HG02678 (cell line): Measurements from ENCODE around the gene SPATC1L.
"Not testable (repeated sequence)": the region's sequence is repeated elsewhere in the genome, so short reads cannot be mapped to it uniquely, and the experiment has no call there.

Experiments
- ATAC-seq: cut with Tn5 transposase; IDR thresholded peaks from one replicate; pipeline ENCODE4 v1.9.1; 2021; ENCODE audit warnings: mild to moderate bottlenecking, moderate library complexity; ENCODE audit not compliant: unreplicated experiment

The SPATC1L gene

DNA sequence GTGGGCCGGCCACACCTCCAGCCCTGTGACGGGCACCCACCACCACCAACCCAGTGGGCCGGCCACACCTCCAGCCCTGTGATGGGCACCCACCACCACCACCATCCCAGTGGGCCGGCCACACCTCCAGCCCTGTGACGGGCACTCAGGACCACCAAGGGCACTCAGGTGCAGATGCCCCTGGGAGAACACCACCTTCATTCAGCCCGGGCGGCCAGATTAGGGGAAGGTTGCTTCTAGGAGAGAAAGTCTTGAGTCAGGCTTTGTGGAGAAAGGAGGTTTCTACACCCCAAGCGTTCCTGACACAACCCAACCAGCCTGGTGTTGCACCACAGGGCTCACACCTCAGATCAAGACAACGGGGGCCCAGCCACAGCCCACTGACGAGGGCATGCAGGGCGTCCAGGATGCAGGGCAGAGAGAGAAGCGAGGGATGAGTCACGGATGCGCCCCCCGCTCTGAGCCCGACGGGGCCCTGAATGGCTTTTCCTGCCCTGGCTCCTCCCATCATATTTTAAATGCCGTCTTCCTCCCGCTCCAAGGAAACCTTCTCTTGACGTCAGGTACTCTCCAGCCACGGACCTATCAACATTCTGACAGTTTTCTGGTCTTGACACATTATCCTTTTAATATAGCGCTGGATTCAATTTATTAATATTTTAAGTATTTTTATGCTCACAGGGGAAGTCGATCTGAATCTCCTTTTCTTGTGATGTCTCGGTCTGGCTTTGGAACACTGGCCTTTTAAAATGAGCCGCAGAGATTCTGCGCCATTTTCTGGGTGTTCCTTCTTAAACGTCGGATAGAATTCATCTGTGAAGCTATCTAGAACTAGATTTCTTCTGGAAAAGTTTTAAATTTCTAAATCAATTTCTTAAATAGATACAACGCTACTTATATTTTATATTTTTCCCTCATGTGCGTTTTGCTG, 631 bp upstream of the SPATC1L start:
- ATAC-seq = peak; percentile 65

DNA sequence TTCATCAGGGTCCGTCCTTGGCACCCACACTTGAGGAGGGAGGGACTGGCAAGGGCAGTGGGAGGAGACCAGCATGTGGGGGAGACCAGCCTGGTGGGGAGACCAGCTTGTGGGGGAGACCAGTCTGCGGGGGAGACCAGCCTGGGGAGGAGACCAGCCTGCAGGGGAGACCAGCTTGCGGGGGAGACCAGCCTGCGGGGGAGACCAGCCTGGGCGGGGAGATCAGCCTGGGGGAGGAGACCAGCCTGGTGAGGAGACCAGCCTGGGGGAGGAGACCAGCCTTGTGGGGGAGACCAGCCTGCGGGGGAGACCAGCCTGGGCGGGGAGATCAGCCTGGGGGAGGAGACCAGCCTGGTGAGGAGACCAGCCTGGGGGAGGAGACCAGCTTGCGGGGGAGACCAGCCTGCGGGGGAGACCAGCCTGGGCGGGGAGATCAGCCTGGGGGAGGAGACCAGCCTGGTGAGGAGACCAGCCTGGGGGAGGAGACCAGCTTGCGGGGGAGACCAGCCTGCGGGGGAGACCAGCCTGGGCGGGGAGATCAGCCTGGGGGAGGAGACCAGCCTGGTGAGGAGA, 836 bp downstream of the SPATC1L start:
- ATAC-seq = not testable (repeated sequence)

DNA sequence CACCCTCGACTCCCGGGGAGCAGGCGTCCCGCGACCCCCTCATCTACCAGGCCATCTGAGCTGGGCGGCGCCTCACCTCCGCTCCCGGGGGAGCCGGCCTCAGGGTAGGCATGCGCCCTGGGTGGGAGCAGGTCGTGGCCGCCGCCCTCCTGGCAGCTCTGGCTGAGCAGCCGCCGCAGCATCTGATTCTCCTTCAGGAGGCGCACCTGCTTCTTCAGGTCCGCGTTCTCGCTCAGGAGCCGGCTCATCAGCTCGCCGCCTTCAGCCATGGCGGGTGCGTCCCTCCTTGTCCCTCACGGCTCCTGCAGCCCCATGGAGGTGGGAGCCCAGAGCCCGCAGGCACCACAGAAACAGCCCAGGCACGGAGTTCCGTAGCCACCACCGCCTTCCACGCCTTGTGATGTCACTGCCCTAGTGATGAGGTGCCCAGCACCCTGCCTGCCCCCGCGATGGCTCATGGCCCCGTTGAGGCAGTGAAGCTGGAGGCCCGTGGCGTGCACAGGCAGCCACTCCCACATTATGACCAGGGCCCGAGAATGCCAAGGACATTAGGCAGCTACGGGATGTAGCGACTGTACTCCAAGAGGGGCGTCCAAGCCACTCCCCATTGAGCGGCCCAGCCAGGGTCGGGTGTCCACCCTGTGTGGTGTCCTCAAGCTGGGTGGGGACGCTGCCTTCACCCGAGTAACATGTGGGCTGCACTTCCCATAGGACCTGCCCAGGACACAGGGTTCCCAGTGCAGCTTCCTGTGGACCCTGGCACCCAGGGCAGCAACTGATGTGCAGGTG, 1.5 kb downstream of the SPATC1L start:
- ATAC-seq = no peak

DNA sequence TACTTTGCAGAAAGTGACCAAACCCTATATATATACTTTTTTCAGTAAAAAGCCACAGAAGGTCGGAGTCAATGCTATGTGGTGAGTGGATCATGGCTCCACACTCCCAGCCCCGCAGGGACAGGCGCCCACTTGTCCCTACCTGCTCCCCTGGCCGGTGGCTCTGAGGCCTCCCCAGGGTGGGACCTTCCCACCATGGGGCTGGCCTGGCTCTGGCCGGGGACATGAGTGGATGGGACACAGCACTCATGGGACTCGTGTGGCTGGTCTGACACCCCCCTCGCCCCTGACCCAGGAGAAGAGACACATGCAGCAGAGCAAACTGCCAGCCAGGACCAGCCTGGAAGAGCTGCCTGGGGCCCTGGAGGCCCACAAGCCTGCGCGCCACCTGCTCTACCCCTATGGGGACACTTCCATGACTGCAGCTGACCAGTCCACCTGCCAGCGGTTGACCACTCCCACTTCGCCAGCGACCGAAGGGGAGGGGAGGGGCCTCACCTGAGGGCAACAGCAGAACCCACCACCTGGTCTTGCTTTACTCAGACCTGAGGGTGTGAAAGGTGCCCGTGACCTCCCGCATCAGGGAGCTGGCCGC, 2.2 kb downstream of the SPATC1L start:
- ATAC-seq = no peak

DNA sequence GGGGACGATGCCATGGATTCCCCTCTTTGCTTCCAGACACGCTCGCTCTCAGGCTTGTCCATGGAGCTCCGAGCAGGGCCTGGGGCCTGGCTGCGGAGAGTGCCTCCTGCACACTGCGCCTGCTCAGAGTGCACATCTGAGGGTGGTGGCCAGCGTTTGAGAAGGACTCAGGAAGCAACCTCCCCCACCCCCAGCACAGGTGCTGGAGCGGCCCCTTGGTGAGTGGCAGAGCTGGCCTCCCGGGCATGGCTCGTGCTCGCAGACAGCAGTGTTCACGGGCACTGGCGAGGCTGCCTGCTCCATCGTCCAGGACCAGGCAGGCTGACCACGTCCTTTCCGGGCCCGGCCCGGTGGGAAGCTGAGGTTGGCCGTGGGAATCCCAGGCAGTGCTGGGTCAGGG, 2.8 kb downstream of the SPATC1L start:
- no peak for ATAC-seq

DNA sequence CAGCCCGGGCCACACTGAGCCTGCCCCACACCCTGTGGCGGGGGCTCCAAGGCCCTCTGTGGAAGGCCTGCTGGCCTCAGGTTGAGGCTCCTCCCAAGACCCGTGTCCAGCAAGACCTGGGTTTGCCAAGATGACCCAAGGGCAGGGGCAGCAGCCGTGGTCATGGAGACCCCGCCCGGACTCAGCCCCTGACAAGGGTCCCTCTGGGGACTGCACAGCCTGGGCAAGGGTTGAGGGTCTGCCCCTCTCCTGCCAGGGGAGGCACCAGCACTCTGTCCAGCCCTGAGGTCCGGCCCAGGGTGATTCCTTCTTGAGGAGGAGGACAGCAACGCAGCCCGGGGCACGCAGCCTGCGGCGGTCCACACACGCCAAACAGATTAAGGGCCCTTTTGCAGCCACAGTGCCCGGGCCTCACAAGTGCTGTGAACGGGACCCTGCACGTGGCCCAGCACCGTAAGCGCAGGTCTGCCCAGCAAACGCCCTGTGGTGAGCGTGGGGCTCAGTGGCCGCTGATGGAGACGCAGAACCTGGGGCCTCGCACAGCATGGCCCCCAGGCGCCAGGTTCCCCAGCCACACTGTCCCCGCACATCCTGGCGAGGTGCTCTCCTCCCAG, 3.4 kb downstream of the SPATC1L start:
- no peak for ATAC-seq

DNA sequence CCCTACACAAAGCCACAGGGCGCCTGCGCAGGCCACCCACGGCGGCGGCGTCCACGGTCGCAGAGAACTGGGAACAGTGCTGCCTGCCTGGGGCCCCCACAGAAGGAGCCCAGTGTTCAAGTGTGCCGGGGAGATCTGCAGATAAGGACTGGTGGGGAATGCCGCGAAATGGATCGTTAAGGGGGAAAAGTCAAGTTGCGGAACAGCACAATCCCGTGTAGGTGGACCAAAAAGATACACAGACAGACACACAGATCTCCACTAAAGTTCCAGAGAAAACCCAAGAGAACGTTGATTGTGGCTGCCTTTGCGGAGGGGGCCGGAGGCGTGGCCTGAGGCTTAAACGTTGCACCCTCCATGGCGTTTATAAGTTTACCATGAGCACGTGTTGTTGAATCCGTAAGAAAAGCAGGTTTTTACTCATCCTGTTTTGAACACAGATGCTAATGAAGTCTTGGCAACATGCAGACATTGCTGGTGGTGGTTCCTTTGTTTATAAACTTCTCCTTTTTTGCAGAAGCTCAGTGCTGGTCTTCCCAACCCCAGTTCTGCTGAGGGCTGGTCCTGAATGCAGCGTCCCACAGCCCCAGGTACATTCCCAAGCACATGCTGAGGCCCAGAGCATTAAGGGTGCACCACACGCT, 4.1 kb downstream of the SPATC1L start:
- ATAC-seq = no peak

DNA sequence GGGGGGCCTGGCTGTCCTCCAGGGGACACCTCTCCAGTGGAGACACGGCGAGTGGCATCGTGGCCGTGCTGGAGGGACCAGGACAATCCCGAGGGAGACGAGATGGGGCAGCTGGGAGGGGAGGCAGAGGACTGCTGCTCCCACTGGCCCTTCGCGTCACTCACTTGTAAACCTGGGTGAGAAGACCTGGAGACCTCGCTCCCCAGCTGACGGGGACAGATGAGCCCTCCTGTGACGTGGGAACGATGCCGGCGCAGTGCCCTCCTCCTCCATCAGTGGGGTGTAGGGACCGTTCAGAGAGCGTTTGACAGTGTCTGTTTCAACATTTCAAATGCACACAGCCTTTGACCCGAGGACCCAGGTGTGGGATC, 4.6 kb downstream of the SPATC1L start:
- ATAC-seq = no peak

DNA sequence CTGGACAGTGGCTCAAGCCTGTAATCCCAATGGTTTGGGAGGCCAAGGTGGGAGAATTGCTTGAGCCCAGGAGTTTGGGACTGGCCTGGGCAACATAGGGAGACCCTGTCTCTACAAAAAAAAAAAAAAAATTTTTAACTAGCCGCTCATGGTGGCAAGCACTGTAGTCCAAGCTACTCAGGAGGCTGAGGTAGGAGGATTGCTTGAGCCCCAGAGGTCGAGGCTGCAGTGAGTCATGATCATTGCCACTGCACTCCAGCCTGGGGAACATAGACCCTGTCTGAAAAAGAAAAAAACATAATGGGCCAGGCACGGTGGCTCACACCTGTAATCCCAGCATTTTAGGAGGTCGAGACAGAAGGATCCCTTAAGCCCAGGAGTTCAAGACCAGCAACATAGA, 5.3 kb downstream of the SPATC1L start:
- no peak for ATAC-seq

DNA sequence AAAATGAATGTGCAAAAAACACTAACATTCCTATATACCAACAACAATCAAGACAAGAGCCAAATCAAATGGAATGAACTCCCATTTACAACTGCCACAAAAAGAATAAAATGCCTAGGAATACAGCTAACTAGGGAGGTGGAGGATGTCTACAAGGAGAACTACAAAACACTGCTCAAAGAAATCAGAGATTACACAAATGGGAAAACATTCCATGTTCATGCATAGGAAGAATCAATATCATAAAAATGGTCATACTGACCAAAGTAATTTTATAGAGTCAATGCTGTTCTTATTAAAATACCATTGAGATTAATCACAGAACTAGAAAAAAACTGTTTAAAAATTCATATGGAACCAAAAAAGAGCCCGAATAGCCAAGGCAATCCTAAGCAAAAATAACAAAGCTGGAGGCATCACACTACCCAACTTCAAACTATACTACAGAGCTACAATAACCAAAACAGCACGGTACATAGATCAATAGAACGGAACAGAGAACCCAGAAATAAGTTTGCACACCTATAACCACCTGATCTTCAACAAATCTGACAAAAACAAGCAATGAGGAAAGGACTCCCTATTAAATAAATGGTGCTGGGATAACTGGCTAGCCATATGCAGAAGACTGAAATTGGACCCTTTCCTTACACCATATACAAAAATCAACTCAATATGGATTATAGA, 7.7 kb downstream of the SPATC1L start:
- not testable (repeated sequence) for ATAC-seq

DNA sequence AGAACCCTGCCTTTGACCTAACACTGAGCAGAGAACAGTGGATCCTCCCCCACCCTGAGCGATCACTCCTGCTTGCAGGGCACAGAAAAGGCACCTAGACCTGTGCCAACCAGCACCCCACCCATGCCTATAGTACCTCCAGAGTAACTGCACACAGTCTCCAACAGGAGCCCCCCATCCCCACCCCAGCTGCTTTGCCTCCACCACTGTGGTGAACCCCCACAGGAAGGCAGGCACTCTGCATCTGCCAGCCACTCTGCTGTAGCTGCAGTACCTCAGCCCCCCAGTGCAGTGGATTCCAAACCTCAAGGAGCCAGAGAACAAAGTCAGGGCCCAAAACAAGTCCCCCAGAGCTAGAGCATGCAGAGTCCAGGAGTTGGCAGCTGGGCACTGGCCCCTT, 10.7 kb downstream of the SPATC1L start:
- ATAC-seq = no peak

DNA sequence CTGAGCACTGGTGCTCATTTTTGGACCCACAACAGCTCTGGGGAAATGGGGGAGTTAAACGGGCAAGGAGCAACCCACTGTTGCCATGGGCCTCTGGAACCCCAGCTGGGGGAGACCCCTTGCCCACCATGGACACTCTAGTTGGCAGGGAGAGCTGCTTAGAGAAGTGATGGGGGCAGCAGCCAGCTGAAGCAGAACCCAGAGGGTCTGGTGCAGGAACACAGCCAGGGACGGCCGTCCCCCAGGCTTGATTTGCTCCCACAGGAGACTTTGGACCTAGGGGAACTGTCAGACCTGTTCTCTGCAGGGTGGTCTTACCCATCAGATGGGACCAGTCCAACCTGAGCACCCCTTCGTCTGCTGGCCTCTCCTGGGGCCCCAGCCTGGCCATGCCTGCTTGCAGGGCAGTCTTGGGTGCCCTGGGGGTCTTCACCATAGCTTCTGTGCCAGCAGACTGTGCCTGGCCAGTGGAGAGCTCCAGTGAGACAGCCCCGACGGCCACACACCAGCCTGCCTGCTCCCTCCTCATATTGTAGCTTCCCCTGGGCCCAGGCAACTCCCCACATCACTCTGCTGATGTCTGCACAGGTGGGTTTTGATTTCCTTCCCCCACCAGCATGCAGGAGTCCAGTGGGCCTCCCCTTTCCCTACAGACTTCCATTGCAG, 11.3 kb downstream of the SPATC1L start:
- ATAC-seq = no peak

DNA sequence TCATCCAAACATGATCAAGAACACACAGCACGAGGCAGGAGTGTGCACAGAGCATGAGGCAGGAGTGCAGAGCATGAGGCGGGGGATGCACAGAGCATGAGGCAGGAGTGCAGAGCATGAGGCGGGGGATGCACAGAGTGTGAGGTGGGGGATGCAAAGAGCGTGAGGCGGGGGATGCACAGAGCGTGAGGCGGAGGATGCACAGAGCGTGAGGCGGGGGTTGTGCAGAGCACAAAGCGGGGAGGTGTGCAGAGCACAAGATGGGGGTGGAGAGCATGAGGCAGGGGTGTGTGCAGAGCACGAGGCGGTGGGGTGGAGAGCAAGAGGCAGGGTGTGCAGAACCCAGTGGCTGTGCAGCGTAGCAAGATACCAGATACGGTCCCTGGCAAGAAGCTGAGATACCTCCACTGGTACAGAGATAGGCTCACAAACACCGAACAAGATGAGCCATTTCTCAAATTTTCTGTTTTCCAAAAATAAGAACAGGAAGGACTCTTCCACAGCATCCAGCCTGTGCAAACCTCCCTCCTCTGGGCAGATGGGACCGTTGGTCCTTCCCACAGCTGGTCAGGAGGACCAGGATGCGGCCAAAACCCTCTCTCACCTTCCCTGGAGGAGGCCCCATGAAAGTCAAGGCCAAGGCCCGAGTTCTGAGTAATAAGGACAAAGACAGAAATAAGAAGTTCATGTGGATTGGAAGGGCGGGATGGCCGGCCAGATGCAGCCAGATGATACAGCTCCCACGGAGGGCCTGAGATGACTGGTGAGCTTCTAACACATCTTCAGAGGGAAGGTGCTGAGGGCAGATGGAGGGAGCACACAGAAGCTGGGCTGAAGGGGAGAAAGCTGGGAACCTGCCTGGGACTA, 12.0 kb downstream of the SPATC1L start:
- no peak for ATAC-seq

DNA sequence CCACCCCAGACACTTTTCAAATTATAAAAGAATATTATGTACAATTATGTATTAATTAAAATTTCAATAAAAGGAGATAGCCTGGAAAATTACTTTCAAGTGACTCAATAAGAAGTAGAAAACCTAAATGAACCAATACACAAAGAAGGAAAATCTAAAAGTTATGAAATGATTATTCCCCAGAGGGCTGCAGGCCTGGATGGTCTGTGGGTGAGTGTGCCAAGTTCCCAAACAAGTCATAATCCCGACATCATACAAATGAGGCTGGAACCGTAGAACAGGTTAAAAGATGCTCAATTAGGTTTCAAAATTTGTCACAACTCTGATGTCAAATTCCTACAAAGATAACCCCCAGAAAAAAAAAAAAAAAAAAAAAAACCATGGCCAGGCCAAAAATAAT, 12.7 kb downstream of the SPATC1L start:
- ATAC-seq = no peak

DNA sequence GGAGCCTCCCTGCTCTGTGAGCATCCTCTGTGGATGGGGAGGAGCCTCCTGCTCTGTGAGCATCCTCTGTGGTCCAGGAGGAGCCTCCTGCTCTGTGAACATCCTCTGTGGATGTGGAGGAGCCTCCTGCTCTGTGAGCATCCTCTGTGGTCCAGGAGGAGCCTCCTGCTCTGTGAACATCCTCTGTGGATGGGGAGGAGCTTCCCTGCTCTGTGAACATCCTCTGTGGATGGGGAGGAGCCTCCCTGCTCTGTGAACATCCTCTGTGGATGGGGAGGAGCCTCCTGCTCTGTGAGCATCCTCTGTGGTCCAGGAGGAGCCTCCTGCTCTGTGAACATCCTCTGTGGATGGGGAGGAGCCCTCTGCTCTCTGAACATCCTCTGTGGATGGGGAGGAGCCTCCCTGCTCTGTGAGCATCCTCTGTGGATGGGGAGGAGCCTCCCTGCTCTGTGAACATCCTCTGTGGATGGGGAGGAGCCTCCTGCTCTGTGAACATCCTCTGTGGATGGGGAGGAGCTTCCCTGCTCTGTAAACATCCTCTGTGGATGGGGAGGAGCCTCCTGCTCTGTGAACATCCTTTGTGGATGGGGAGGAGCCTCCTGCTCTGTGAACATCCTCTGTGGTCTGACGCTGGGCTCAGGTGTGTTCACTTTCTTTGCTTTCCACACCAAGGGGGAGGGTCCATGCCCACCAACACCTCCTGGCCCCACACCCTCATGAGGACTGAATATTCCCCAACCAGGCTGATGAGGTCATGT, 13.6 kb downstream of the SPATC1L start:
- ATAC-seq = not testable (repeated sequence)

DNA sequence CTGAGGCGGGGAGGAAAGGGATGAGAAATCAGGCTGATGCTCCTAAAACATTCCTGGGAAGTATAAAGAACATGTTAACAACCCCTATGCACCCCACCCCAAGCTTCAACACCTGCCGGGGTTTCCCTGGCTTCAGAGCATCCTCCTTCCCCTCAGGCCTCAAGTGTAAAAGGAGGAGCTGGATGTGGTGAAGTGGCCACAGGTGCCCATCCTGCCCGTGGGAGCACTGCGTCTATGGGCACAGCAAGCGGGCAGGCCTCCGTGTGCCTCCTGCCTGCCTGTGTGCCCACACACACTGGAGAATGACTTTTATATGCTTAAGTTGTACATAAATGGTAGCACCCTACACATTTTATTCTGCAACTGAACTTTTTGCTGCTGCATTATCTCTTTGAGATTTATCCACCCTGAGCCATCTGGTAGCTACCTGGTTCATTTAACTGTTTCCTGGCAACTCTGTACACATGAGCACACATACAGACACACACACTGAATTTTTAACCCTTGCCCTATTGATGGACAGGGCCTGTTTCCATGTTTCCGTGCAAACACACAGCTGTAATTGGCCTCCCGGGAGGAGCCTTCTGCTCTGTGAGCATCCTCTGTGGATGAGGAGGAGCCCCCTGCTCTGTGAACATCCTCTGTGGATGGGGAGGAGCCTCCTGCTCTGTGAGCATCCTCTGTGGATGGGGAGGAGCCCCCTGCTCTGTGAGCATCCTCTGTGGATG, 15.4 kb downstream of the SPATC1L start:
- no peak for ATAC-seq

DNA sequence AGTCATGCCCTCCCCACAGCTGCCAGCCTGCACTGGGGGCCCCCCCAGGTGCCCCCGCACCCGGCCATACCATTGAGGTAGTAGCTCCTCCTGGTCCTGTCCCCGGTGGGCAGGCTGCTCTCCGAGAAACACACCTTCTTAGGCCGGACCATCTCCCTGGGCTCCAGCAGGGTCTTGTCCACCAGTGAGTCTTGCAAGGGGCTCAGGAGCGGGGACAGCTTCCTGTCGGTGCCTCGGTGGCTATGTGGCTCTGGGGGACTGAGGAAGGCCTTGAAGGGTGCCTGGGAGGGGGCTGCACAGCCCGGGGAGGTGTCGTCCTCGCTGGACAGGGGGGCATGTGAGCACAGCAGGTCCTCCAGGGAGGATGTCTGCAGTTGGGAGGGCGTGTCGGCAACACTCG, 16.0 kb downstream of the SPATC1L start:
- no peak for ATAC-seq
